T-helper 1 cell treated with Interleukin-12 subunit alpha and Interleukin-12 subunit beta and Interleukin-4 antibody, amounts not matched to agents 30 μg/mL and 1 μg/mL, for 36 hours (primary cell): ENCODE results near the gene PPP1R9A.

Experiments
- H3K27ac Mint-ChIP-seq: one replicate; pipeline ENCODE4 v1.8.0; 2021; ENCODE audit warnings: mild to moderate bottlenecking, mixed read lengths
- H3K27me3 Mint-ChIP-seq: one replicate; pipeline ENCODE4 v1.8.0; 2021; ENCODE audit warnings: low read depth, mixed read lengths
- H3K36me3 Mint-ChIP-seq: one replicate; pipeline ENCODE4 v1.8.0; 2021; ENCODE audit warnings: low read depth, mixed read lengths
- H3K4me1 Mint-ChIP-seq: one replicate; pipeline ENCODE4 v1.8.0; 2021; ENCODE audit warnings: low read depth, mixed read lengths
- H3K4me3 Mint-ChIP-seq: one replicate; pipeline ENCODE4 v1.8.0; 2021; ENCODE audit warnings: mild to moderate bottlenecking, moderate library complexity, mixed read lengths
- H3K9me3 Mint-ChIP-seq: one replicate; pipeline ENCODE4 v1.8.0; 2021; ENCODE audit warnings: mixed read lengths

The PPP1R9A gene

DNA sequence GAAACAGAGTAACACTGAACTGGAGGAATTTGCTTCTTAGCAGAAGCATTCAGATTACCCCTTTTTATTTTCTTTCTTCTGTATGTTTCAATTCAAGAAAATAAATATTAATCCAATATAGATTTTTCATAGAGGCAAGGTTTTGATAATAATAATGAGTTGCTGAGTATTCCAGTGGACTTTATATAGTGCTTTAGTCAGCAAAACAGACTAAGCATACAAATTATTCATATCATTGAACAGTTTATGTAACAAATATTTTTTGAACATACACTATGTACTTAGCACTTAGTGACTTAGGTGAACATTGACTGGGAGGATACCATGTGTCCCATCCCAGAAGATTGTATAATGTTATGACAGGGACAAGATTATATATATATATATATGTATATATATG lies 32.0 kb downstream of the PPP1R9A start:
- H3K36me3 Mint-ChIP-seq, result no peaks in the 10 kb centered on the region
- H3K4me1 Mint-ChIP-seq, result no peaks in the 10 kb centered on the region
- no peaks in the 10 kb centered on the region for H3K9me3 Mint-ChIP-seq
- H3K27me3 Mint-ChIP-seq, result no peaks in the 10 kb centered on the region
- H3K4me3 Mint-ChIP-seq, result no peak overlapping the region
- no peak overlapping the region for H3K27ac Mint-ChIP-seq

DNA sequence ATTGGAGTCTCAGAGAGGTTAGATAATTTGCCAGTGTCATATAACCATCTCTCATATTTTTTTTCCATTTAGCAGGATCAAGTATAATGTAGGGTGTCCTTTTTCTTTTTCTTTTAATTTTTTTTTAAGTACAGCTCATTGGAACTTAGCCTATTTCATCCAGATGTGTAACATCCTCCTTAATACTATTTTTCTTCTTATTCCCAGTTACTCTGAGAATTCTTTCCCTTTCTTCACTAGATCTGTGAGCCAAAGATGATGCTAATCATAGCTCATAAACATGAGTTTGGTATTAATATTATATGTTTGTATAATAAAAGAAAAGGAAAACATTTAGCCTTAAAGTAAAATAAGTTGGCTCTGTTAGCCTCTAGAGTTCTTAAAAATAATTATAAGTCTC lies 32.8 kb downstream of the PPP1R9A start:
- Mint-ChIP-seq H3K4me3 (no peak overlapping the region), H3K27ac (no peak overlapping the region), H3K4me1 (no peaks in the 10 kb centered on the region), H3K9me3 (no peaks in the 10 kb centered on the region), H3K36me3 (no peaks in the 10 kb centered on the region), H3K27me3 (no peaks in the 10 kb centered on the region)

DNA sequence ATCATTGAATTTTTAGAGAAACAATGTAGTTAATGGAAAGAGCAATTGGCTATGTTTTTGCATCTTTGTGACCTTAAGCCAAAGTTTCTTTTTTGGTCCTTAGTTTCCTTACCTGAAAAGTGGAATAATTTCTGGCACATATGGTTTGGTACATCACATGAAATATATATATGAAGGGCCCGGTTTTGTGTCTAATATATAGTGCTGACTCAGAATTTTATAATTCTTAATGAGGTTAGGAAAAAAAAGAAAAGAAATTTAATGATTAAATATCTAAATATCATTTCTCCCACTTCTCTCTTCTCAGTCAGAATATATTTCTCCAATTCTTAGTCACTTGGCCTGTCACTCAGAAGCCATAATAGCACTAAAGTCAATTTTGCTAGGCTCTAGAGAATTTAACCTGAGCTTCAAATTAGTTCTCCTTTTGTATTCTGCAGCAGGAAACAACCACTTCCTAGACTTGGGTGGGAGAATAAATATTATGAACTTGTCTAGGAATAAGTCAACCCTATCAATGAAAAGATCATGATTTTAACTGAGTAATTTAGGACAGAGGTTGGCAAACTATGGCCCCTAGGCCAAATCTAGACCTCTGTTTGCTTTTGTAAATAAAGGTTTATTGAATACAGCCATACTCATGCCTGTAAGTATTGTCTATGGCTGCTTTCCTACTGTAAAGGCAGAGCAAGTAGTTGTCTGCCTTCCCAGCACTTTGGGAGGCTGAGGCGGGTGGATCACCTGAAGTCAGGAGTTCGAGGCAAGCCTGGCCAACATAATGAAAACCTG lies 34.6 kb downstream of the PPP1R9A start:
- Mint-ChIP-seq H3K4me1 (no peaks in the 10 kb centered on the region), H3K27me3 (no peaks in the 10 kb centered on the region), H3K36me3 (no peaks in the 10 kb centered on the region), H3K27ac (no peak overlapping the region), H3K9me3 (no peaks in the 10 kb centered on the region), H3K4me3 (no peak overlapping the region)

DNA sequence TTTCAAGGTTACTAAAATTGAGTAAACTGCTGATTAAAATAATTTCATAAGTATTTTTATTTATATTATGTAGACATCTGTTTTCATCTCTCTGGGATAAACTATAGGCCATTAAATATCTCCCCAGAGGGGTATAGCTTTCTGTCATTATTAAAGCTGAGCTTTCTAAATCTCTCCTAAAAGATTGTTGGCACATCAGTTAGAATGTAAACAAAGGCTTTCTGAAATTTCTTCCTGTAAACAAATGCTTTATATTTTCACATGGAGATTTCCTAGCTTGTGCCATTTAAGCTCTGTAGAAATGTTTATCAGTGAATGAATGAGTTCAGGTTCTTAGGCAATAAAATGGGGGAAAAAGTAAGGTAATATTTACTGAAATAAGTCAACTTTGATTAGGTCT lies 35.7 kb downstream of the PPP1R9A start:
- Mint-ChIP-seq H3K4me3 (no peak overlapping the region), H3K27me3 (no peaks in the 10 kb centered on the region), H3K9me3 (no peaks in the 10 kb centered on the region), H3K4me1 (no peaks in the 10 kb centered on the region), H3K27ac (no peak overlapping the region), H3K36me3 (no peaks in the 10 kb centered on the region)

DNA sequence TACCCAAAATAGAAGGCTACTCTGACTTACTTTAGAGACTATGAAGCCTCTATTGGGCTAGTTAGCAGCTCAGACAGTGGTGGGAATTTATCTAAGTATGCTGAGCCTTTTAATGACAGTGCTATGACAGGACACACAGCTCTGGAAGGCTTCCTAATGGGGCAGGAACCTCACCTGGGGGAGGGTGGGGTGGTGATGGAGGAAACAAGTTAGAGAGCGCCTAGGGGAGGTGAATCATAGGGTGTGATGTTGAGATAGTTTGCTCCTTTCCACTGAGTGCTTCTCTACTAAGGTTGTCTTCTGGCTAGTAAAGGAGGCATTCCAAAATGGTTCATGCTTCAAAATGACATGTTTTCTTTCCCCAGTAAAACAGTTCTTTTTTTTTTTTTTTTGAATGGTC lies 42.1 kb downstream of the PPP1R9A start:
- H3K4me1 Mint-ChIP-seq, result no peaks in the 10 kb centered on the region
- no peaks in the 10 kb centered on the region for H3K36me3 Mint-ChIP-seq
- H3K4me3 Mint-ChIP-seq, result no peak overlapping the region
- no peaks in the 10 kb centered on the region for H3K9me3 Mint-ChIP-seq
- no peaks in the 10 kb centered on the region for H3K27me3 Mint-ChIP-seq
- H3K27ac Mint-ChIP-seq, result no peak overlapping the region

DNA sequence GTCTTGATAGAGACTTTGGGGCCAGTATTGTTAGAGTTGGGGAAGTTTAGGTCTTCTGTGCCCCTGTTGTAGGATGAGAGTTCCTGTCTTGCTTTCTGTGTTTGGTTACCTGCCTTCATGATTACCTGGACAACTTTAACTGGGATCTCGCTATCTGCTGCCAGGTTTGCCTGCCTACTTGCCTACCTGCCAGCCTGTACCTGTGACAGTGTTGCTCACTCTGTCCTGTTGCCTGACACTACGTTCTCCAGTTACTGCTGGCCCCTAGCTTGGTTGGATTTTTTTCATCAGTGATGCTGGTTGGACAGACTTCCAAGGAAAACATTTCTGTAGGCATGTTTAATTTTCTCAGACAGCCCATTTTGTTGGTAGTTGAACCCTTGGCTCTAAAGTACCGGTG lies 48.4 kb downstream of the PPP1R9A start:
- no peak overlapping the region for H3K27ac Mint-ChIP-seq
- H3K36me3 Mint-ChIP-seq, result no peaks in the 10 kb centered on the region
- H3K9me3 Mint-ChIP-seq, result no peaks in the 10 kb centered on the region
- no peaks in the 10 kb centered on the region for H3K4me1 Mint-ChIP-seq
- H3K4me3 Mint-ChIP-seq, result no peak overlapping the region
- H3K27me3 Mint-ChIP-seq, result no peaks in the 10 kb centered on the region

DNA sequence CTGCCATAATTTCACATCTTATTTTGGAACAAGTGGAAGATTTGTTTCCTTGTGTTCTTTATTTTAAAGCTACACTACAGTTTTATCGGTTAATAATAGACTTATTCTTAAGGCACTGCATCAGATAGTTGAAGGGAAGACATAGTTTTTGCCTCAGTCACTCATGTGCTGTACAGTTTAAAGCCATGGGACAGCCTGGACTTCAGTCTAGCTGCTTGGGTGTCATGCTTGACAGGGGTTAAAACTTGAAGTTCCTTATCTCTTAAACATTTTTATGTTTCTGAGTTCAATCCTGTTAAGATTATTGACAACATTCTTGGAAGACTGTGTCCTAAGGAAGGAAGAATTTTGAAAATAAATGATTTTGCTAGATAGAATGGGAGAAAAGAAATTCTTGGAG lies 49.7 kb downstream of the PPP1R9A start:
- H3K4me1 Mint-ChIP-seq, result no peaks in the 10 kb centered on the region
- H3K27ac Mint-ChIP-seq, result no peak overlapping the region
- H3K4me3 Mint-ChIP-seq, result no peak overlapping the region
- no peaks in the 10 kb centered on the region for H3K27me3 Mint-ChIP-seq
- no peaks in the 10 kb centered on the region for H3K9me3 Mint-ChIP-seq
- H3K36me3 Mint-ChIP-seq, result no peaks in the 10 kb centered on the region

DNA sequence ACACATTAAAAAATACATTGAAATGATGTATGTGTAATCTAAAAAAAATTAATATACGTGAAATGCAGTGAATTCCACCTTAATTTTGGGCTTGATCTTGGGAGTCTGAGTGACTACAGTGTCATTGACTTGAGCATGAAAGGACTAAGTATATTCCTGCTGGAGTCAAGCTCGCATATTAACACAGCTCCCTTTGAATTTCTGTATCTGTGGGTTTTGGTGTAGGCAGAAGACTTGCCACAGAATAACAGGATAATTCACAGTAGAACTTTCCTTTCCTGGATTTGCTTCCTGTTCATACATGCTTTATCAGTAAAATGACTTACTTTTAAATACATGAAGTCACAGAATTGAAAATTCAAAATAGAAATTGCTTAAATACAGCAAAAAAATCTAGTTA lies 55.3 kb downstream of the PPP1R9A start:
- no peaks in the 10 kb centered on the region for H3K9me3 Mint-ChIP-seq

DNA sequence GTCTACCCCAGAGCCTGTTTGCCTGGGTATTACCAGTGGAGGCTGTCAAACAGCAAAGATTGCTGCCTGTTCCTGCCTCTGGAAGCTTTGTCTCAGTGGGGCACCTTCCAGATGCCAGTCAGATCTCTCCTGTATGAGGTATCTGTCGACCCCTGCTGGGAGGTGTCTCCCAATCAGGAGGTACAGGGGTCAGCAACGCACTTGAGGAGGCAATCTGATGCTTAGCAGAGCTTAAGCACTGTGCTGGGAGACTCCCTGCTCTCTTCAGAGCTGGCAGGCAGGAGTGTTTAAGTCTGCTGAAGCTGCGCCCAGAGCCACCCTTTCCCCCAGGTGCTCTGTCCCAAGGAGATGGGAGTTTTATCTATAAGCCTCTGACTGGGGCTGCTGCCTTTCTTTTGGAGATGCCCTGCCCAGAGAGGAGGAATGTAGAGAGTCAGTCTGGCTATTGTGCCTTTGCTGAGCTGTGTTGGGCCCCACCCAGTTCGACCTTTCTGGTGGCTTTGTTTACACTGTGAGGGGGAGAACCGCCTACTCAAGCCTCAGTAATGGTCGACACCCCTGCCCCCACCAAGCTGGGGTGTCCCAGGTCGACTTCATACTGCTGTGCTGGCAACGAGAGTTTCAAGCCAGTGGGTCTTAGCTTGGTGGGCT lies 62.2 kb downstream of the PPP1R9A start:
- no peaks in the 10 kb centered on the region for H3K9me3 Mint-ChIP-seq
- H3K4me1 Mint-ChIP-seq, result no peaks in the 10 kb centered on the region
- no peak overlapping the region for H3K4me3 Mint-ChIP-seq
- no peaks in the 10 kb centered on the region for H3K36me3 Mint-ChIP-seq
- no peak overlapping the region for H3K27ac Mint-ChIP-seq
- no peaks in the 10 kb centered on the region for H3K27me3 Mint-ChIP-seq

More for the DNA sequence above, 55.3 kb downstream of the PPP1R9A start:
- H3K27me3 Mint-ChIP-seq, result no peaks in the 10 kb centered on the region
- no peaks in the 10 kb centered on the region for H3K36me3 Mint-ChIP-seq
- no peak overlapping the region for H3K27ac Mint-ChIP-seq
- no peaks in the 10 kb centered on the region for H3K4me1 Mint-ChIP-seq
- H3K4me3 Mint-ChIP-seq, result no peak overlapping the region

DNA sequence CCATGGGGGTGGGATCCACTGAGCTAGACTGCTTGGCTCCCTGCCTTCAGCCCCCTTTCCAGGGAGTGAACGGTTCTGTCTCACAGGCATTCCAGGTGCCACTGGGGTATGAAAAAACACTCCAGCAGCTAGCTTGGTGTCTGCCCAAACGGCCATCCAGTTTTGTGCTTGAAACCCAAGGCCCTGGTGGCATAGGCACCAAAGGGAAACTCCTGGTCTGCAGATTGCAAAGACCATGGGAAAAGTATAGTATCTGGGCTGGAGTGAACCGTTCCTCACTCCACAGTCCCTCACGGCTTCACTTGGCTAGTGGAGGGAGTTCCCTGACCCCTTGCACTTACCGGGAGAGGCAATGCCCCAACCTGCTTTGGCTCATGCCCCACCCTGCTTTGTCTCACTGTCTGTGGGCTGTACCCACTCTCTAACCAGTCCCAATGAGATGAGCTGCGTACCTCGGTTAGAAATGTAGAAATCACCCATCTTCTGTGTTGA lies 62.7 kb downstream of the PPP1R9A start:
- Mint-ChIP-seq H3K36me3 (no peaks in the 10 kb centered on the region), H3K27me3 (no peaks in the 10 kb centered on the region), H3K4me1 (no peaks in the 10 kb centered on the region), H3K27ac (no peak overlapping the region), H3K9me3 (no peaks in the 10 kb centered on the region), H3K4me3 (no peak overlapping the region)

DNA sequence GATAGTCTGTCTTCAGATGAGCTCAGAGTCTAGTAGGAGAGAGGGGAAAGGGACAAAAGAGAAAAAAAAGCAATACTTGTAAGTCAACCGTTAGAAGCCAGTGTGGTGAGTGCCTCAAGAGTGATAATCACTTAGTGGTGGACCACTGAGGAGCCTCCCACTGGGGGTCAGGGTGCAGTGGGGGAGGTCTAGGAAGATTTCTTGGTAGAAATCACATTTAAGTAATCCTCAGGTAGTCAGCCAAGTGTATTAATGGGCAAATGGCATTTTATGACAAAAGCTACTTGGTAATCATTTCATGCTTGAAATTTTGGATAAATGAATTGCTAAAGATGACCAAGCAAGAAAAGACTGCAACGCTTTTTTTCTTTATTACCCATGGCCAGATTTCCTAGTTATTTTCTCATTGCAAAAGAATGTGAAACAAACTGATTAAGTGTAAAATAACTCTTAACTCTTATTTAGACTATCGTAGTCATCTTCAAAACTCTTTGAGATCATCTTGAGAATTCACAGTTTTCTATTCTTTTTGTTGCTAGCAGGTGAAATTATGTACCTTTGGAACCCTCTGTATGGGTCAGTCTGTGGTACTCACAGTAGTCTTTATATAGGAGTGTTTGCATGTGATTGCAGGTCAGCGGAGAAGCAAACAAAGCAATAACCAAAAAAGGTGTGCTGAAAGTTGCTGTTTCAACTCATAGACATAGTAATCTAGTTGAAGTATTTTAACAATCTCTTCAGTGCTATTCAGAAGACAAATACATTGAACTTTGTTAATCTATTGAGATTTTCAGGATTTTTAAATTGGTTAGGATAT lies 63.9 kb downstream of the PPP1R9A start:
- Mint-ChIP-seq H3K9me3 (no peaks in the 10 kb centered on the region), H3K27ac (no peak overlapping the region), H3K27me3 (no peaks in the 10 kb centered on the region), H3K36me3 (no peaks in the 10 kb centered on the region), H3K4me3 (no peak overlapping the region), H3K4me1 (no peaks in the 10 kb centered on the region)

DNA sequence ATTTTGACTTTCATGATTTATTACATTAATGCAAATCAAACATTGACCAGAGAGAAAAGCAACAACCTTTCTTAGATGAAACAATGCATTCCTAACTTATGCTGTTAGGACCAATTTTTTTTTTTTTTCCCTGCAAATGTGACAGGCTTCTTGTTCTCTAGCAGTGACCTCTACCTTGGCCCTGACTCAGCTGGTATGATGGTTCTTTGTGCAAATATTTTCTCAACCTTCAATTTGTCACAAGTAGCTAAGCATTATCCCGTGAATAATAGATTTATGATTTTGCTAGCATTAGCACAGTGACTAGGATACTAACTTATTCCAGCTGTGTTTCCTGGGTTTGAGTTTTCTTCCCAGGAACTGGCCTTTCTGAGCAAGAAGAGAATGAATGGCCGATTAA lies 64.9 kb downstream of the PPP1R9A start:
- no peaks in the 10 kb centered on the region for H3K9me3 Mint-ChIP-seq
- H3K4me1 Mint-ChIP-seq, result no peaks in the 10 kb centered on the region
- no peaks in the 10 kb centered on the region for H3K27me3 Mint-ChIP-seq
- H3K4me3 Mint-ChIP-seq, result no peak overlapping the region
- H3K36me3 Mint-ChIP-seq, result no peaks in the 10 kb centered on the region
- no peak overlapping the region for H3K27ac Mint-ChIP-seq

DNA sequence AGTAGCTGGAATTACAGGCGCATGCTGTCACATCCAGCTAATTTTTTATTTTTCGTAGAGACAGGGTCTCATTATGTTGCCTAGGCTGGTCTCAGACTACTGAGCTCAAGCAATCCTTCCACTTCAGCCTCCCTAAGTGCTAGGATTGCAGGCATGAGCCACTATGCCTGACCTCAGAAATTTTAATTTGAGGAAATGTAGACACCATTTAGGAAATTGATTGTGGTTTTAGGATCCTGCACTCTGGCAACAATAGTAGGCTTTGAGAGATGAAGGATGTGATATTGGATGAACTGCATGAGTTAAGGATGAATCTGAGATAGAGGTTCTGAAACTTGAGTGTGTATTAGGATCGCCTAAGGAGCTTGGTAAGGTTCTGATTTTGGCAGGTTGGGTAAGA lies 66.5 kb downstream of the PPP1R9A start:
- Mint-ChIP-seq H3K4me3 (no peak overlapping the region), H3K4me1 (no peaks in the 10 kb centered on the region), H3K27ac (no peak overlapping the region), H3K9me3 (no peaks in the 10 kb centered on the region), H3K36me3 (no peaks in the 10 kb centered on the region), H3K27me3 (no peaks in the 10 kb centered on the region)

DNA sequence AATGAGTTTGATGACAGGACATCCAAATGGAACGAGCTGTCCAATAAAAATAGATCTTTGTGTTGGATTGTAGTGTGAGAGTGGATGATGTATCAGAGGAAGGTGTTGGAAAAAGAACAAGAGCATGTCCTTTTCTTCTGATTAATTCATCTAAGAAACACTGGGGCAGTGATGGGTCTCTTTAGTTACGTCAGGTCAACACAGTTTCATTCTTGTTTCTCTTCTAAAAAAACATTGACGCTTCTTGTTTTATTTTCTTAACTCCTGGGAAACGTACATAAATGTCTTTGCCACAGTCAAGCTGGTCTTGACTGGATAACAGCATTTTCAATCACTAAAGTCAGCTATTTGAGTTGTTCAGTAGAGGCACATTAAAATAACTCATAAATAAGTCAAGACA lies 67.0 kb downstream of the PPP1R9A start:
- H3K36me3 Mint-ChIP-seq, result no peaks in the 10 kb centered on the region
- no peaks in the 10 kb centered on the region for H3K9me3 Mint-ChIP-seq
- H3K4me1 Mint-ChIP-seq, result no peaks in the 10 kb centered on the region
- no peak overlapping the region for H3K27ac Mint-ChIP-seq
- no peaks in the 10 kb centered on the region for H3K27me3 Mint-ChIP-seq
- H3K4me3 Mint-ChIP-seq, result no peak overlapping the region

DNA sequence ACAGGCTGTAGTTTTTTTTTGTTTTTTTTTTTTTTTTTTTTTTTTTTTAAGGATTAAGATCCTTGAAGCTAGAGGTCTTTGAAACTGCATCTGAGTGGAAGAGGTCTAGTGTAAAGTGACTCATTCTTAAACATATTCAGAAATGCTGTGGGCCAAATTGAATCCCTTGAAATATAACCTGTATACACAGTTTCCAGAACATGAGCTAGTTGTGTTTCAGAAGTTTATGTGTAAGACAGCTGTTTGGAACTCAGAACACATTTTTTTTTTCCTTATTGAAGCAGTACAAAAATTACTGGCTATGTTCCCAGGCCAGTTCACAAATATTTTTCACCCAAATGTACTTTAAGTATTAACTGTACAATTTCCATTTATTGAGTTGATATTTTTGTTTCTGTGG lies 67.9 kb downstream of the PPP1R9A start:
- Mint-ChIP-seq H3K27me3 (no peaks in the 10 kb centered on the region), H3K4me3 (no peak overlapping the region), H3K27ac (no peak overlapping the region), H3K36me3 (no peaks in the 10 kb centered on the region), H3K9me3 (no peaks in the 10 kb centered on the region), H3K4me1 (no peaks in the 10 kb centered on the region)
